NCI-H146 (cell line): ENCODE data around the gene NOL4L.
"Not testable (repeated sequence)": the region's sequence is repeated elsewhere in the genome, so short reads cannot be mapped to it uniquely, and the experiment has no call there.

Experiments used
- DNase-seq: peaks from one replicate; lab custom pipeline; 2025; lab: John Stamatoyannopoulos, UW

Gene NOL4L

GRCh38 chr20:32421290-32421689 lies 163.8 kb downstream of the NOL4L start:
- DNase-seq, result no peak

- no peak for DNase-seq
Observed at GRCh38 chr20:32418376-32418775, 166.8 kb downstream of the NOL4L start.

- no peak for DNase-seq
Observed at GRCh38 chr20:32416206-32416605, 168.9 kb downstream of the NOL4L start.

- DNase-seq, result no peak
Observed at GRCh38 chr20:32415494-32415893, 169.6 kb downstream of the NOL4L start.

GRCh38 chr20:32411955-32412706 lies 173.0 kb downstream of the NOL4L start:
- DNase-seq, result no peak

- not testable (repeated sequence) for DNase-seq
Observed at GRCh38 chr20:32407131-32407750, 177.9 kb downstream of the NOL4L start.

- DNase-seq, result no peak
Observed at GRCh38 chr20:32406701-32407100, 178.4 kb downstream of the NOL4L start.

- DNase-seq, result no peak
Observed at GRCh38 chr20:32404017-32404416, 181.1 kb downstream of the NOL4L start.

GRCh38 chr20:32400476-32400875 lies 184.7 kb downstream of the NOL4L start:
- DNase-seq, result no peak

GRCh38 chr20:32397567-32398084 lies 187.5 kb downstream of the NOL4L start:
- no peak for DNase-seq

- no peak for DNase-seq
Observed at GRCh38 chr20:32396646-32397160, 188.4 kb downstream of the NOL4L start.

- DNase-seq, result no peak
Observed at GRCh38 chr20:32395066-32395465, 190.1 kb downstream of the NOL4L start.
